DMS53 treated with DMSO at 0.1 percent for 48 hours (cell line): ENCODE measurements around the gene TMEM176A.
A peak's percentile ranks its signal among the peaks of the same experiment; 100 is the strongest.

Experiments
- DNase-seq: peaks from one replicate; lab custom pipeline; 2025; ENCODE audit not compliant: unreplicated experiment; lab: John Stamatoyannopoulos, UW

The TMEM176A gene

GRCh38 chr7:150788474-150789269 lies 11.9 kb upstream of the TMEM176A start:
- no peak for DNase-seq

GRCh38 chr7:150790416-150791075 lies 10.0 kb upstream of the TMEM176A start:
- no peak for DNase-seq

GRCh38 chr7:150791304-150791703 lies 9.3 kb upstream of the TMEM176A start:
- no peak for DNase-seq

GRCh38 chr7:150791746-150792452 lies 8.7 kb upstream of the TMEM176A start:
- no peak for DNase-seq

- no peak for DNase-seq
Measured at GRCh38 chr7:150793569-150794238, 6.9 kb upstream of the TMEM176A start.

GRCh38 chr7:150797661-150798060 lies 2.9 kb upstream of the TMEM176A start:
- DNase-seq: no peak

GRCh38 chr7:150799156-150799555 lies 1.4 kb upstream of the TMEM176A start:
- DNase-seq: no peak

GRCh38 chr7:150799741-150800580 lies 608 bp upstream of the TMEM176A start, which contains the start of gene TMEM176B:
TSS of gene TMEM176B (minus strand) at chr7:150800364. CDS start at chr7:150796569, 3,795 bp downstream.
- no peak for DNase-seq

- DNase-seq: no peak
Measured at GRCh38 chr7:150801242-150801945, 825 bp downstream of the TMEM176A start.

GRCh38 chr7:150801946-150802771 lies 1.6 kb downstream of the TMEM176A start:
- no peak for DNase-seq

- DNase-seq: no peak
Measured at GRCh38 chr7:150803161-150803860, 2.7 kb downstream of the TMEM176A start.

- DNase-seq: no peak
Measured at GRCh38 chr7:150804802-150805201, 4.2 kb downstream of the TMEM176A start.

GRCh38 chr7:150805864-150806263 lies 5.3 kb downstream of the TMEM176A start:
- no peak for DNase-seq

- DNase-seq: no peak
Measured at GRCh38 chr7:150806454-150806853, 5.9 kb downstream of the TMEM176A start.

- DNase-seq: peak; percentile 9
Measured at GRCh38 chr7:150806863-150807262, 6.3 kb downstream of the TMEM176A start.

- peak; percentile 94 for DNase-seq
Measured at GRCh38 chr7:150807616-150808438, 7.3 kb downstream of the TMEM176A start.

GRCh38 chr7:150814328-150815001 lies 13.9 kb downstream of the TMEM176A start:
- no peak for DNase-seq
